ENCODE results near the gene PGD. TPM values are rescaled to one million over a fixed set of nuclear protein-coding genes. Genes with fewer than 3 reads are reported as not detected.

The PGD gene
- total and polyA plus RNA-seq, 2 experiments from 2014 or later: 174 to 305 TPM

DNA sequence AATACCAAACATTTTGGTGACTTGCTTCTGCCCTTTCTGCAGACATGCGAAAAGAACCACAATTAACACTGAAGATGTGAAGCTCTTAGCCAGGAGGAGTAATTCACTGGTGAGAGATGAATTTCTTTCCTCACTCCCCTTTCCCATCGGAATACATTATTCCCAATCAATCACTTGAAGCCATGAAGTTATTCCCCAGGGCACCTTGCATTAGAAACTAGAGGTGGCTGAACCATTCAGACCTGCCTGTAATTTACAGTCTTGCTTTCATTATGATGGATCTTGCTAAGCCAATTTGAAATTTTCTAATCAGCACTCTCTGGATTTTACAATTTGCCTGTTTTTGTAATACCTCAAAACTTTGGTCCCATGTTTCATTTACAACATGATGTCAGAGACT lies 41.4 kb downstream of the PGD start (continued):
- TF ChIP-seq, protein P1, sequence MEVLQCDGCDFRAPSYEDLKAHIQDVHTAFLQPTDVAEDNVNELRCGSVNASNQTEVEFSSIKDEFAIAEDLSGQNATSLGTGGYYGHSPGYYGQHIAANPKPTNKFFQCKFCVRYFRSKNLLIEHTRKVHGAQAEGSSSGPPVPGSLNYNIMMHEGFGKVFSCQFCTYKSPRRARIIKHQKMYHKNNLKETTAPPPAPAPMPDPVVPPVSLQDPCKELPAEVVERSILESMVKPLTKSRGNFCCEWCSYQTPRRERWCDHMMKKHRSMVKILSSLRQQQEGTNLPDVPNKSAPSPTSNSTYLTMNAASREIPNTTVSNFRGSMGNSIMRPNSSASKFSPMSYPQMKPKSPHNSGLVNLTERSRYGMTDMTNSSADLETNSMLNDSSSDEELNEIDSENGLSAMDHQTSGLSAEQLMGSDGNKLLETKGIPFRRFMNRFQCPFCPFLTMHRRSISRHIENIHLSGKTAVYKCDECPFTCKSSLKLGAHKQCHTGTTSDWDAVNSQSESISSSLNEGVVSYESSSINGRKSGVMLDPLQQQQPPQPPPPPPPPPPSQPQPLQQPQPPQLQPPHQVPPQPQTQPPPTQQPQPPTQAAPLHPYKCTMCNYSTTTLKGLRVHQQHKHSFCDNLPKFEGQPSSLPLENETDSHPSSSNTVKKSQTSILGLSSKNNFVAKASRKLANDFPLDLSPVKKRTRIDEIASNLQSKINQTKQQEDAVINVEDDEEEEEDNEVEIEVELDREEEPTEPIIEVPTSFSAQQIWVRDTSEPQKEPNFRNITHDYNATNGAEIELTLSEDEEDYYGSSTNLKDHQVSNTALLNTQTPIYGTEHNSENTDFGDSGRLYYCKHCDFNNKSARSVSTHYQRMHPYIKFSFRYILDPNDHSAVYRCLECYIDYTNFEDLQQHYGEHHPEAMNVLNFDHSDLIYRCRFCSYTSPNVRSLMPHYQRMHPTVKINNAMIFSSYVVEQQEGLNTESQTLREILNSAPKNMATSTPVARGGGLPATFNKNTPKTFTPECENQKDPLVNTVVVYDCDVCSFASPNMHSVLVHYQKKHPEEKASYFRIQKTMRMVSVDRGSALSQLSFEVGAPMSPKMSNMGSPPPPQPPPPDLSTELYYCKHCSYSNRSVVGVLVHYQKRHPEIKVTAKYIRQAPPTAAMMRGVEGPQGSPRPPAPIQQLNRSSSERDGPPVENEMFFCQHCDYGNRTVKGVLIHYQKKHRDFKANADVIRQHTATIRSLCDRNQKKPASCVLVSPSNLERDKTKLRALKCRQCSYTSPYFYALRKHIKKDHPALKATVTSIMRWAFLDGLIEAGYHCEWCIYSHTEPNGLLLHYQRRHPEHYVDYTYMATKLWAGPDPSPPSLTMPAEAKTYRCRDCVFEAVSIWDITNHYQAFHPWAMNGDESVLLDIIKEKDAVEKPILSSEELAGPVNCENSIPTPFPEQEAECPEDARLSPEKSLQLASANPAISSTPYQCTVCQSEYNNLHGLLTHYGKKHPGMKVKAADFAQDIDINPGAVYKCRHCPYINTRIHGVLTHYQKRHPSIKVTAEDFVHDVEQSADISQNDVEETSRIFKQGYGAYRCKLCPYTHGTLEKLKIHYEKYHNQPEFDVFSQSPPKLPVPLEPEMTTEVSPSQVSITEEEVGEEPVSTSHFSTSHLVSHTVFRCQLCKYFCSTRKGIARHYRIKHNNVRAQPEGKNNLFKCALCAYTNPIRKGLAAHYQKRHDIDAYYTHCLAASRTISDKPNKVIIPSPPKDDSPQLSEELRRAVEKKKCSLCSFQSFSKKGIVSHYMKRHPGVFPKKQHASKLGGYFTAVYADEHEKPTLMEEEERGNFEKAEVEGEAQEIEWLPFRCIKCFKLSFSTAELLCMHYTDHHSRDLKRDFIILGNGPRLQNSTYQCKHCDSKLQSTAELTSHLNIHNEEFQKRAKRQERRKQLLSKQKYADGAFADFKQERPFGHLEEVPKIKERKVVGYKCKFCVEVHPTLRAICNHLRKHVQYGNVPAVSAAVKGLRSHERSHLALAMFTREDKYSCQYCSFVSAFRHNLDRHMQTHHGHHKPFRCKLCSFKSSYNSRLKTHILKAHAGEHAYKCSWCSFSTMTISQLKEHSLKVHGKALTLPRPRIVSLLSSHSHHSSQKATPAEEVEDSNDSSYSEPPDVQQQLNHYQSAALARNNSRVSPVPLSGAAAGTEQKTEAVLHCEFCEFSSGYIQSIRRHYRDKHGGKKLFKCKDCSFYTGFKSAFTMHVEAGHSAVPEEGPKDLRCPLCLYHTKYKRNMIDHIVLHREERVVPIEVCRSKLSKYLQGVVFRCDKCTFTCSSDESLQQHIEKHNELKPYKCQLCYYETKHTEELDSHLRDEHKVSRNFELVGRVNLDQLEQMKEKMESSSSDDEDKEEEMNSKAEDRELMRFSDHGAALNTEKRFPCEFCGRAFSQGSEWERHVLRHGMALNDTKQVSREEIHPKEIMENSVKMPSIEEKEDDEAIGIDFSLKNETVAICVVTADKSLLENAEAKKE (CRISPR knock-in tag; IDR thresholded peaks at IDR 0.05): no peak
- no peak for TF ChIP-seq STAT1 (IDR thresholded peaks at IDR 0.05; ENCODE audit: unreplicated experiment)
- no peak for TF ChIP-seq CREB1 (CRISPR knock-in tag; IDR thresholded peaks at IDR 0.05; ENCODE audit: low read depth)
- TF ChIP-seq, protein P2, sequence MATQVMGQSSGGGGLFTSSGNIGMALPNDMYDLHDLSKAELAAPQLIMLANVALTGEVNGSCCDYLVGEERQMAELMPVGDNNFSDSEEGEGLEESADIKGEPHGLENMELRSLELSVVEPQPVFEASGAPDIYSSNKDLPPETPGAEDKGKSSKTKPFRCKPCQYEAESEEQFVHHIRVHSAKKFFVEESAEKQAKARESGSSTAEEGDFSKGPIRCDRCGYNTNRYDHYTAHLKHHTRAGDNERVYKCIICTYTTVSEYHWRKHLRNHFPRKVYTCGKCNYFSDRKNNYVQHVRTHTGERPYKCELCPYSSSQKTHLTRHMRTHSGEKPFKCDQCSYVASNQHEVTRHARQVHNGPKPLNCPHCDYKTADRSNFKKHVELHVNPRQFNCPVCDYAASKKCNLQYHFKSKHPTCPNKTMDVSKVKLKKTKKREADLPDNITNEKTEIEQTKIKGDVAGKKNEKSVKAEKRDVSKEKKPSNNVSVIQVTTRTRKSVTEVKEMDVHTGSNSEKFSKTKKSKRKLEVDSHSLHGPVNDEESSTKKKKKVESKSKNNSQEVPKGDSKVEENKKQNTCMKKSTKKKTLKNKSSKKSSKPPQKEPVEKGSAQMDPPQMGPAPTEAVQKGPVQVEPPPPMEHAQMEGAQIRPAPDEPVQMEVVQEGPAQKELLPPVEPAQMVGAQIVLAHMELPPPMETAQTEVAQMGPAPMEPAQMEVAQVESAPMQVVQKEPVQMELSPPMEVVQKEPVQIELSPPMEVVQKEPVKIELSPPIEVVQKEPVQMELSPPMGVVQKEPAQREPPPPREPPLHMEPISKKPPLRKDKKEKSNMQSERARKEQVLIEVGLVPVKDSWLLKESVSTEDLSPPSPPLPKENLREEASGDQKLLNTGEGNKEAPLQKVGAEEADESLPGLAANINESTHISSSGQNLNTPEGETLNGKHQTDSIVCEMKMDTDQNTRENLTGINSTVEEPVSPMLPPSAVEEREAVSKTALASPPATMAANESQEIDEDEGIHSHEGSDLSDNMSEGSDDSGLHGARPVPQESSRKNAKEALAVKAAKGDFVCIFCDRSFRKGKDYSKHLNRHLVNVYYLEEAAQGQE (IDR thresholded peaks at IDR 0.05; ENCODE audit: unreplicated experiment): no peak
- TF ChIP-seq, protein P3, sequence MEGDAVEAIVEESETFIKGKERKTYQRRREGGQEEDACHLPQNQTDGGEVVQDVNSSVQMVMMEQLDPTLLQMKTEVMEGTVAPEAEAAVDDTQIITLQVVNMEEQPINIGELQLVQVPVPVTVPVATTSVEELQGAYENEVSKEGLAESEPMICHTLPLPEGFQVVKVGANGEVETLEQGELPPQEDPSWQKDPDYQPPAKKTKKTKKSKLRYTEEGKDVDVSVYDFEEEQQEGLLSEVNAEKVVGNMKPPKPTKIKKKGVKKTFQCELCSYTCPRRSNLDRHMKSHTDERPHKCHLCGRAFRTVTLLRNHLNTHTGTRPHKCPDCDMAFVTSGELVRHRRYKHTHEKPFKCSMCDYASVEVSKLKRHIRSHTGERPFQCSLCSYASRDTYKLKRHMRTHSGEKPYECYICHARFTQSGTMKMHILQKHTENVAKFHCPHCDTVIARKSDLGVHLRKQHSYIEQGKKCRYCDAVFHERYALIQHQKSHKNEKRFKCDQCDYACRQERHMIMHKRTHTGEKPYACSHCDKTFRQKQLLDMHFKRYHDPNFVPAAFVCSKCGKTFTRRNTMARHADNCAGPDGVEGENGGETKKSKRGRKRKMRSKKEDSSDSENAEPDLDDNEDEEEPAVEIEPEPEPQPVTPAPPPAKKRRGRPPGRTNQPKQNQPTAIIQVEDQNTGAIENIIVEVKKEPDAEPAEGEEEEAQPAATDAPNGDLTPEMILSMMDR (conservative IDR thresholded peaks at IDR 0.05; ENCODE audit: low read depth in 2 of 2): no peak
- no peak for TF ChIP-seq EZH2 (IDR thresholded peaks at IDR 0.05; ENCODE audit: low read depth, unreplicated experiment)

Data from GM23338 (cell line).